OCI-LY1 (cell line): Measurements from ENCODE around the gene ZNF821.

Experiments
- EZH2 ChIP-seq: fragments of 200-600 bp; sonication (generic), shearing (Covaris generic); IDR thresholded peaks from 2 replicates; pipeline ENCODE4 v1.8.0; 2017; ENCODE audit warnings: borderline replicate concordance, mixed run types, mild to moderate bottlenecking, antibody characterized with exemption, low read length, moderate library complexity, mixed read lengths
- TF ChIP-seq, protein P1 (sequence below): fragments of 200-600 bp; sonication (generic), shearing (Covaris generic); IDR thresholded peaks from 2 replicates; pipeline ENCODE4 v1.5.1; 2017; ENCODE audit warnings: mild to moderate bottlenecking, antibody characterized with exemption, low read length, moderate library complexity, mixed read lengths

DNA sequence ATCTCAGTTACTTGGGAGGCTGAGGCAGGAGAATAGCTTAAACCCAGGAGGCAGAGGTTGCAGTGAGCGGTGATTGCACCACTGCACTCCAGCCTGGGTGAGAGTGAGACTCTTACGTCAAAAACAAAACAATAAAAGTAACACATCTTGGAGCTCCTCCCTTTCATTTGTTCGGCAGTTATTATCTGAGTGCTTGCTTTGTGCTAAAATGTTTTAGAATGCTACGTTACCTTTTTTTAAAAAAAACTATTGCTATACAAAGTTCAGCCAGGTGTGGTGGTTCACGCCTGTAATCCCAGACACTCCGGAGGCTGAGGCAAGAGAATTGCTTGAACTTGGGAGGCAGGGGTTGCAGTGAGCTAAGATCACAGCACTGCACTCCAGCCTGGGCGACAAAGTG, 27.1 kb upstream of the ZNF821 start:
- TF ChIP-seq, protein P1, sequence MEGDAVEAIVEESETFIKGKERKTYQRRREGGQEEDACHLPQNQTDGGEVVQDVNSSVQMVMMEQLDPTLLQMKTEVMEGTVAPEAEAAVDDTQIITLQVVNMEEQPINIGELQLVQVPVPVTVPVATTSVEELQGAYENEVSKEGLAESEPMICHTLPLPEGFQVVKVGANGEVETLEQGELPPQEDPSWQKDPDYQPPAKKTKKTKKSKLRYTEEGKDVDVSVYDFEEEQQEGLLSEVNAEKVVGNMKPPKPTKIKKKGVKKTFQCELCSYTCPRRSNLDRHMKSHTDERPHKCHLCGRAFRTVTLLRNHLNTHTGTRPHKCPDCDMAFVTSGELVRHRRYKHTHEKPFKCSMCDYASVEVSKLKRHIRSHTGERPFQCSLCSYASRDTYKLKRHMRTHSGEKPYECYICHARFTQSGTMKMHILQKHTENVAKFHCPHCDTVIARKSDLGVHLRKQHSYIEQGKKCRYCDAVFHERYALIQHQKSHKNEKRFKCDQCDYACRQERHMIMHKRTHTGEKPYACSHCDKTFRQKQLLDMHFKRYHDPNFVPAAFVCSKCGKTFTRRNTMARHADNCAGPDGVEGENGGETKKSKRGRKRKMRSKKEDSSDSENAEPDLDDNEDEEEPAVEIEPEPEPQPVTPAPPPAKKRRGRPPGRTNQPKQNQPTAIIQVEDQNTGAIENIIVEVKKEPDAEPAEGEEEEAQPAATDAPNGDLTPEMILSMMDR, result no peak
- TF ChIP-seq EZH2, result no peak
